Measurements from ENCODE around the gene HPS3.

Gene HPS3, protein sequence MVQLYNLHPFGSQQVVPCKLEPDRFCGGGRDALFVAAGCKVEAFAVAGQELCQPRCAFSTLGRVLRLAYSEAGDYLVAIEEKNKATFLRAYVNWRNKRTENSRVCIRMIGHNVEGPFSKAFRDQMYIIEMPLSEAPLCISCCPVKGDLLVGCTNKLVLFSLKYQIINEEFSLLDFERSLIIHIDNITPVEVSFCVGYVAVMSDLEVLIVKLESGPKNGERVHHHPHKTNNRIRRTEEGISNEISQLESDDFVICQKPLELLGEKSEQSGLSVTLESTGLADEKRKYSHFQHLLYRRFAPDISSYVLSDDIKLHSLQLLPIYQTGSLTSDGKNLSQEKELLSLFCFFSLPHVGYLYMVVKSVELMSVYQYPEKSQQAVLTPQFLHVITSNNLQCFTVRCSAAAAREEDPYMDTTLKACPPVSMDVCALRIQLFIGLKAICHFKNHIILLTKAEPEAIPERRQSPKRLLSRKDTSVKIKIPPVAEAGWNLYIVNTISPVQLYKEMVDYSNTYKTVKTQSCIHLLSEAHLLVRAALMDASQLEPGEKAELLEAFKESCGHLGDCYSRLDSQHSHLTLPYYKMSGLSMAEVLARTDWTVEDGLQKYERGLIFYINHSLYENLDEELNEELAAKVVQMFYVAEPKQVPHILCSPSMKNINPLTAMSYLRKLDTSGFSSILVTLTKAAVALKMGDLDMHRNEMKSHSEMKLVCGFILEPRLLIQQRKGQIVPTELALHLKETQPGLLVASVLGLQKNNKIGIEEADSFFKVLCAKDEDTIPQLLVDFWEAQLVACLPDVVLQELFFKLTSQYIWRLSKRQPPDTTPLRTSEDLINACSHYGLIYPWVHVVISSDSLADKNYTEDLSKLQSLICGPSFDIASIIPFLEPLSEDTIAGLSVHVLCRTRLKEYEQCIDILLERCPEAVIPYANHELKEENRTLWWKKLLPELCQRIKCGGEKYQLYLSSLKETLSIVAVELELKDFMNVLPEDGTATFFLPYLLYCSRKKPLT

DNA sequence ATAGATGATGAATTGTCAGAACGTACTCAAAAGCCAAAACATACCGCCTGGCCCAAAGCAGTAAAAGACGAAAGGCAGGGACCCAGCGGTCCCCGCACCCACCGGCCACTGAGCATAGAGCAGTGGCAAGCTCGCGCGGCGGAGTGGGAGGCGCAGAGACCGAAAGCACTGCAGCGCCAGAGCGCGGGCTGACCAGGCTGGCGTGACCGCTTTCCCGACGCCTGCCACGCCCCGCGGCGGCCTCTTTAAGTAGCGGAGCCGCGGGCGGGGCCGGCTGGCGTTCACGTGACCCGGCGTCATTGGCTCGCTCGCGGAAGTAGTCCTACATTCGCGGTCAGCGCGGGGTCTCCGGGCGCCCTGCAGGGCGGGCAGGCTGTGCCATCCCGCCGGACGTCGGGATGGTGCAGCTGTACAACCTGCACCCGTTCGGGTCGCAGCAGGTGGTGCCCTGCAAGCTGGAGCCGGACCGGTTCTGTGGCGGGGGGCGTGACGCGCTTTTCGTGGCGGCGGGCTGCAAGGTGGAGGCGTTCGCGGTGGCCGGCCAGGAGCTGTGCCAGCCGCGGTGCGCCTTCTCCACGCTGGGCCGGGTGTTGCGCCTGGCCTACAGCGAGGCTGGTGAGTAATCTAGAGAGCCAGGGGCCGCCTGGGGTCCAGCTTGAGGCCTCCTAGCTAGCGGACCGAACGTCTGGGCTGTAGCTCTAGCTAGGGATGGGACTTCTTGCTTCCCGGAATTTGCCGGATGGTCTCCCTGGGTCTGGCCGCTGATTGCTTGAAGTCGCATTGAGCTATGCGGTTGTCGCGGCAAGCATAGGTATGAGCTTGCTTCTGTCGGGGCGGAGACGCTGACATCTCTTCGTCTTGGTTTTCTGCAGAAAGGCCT lies at the start of gene HPS3:
Gene HPS3, plus strand, starts transcription at position 313 of the 880 bp plus-strand sequence. Its CDS starts 86 bp downstream, at position 399.
- peak within 1 kb of the TSS; percentile 64 to 87 (median 77) for H3K27ac ChIP-seq
- TF ChIP-seq Cebpa-rat (IDR thresholded peaks at IDR 0.05) = no peak
- H3K9ac ChIP-seq = peak within 1 kb of the TSS; percentile 78 to 87 (median 83)
- peaks cover 0 to 12% (median 0%) of the 10 kb centered on the region in 11 experiments; a peak in 4 of 22 replicates for H3K9me3 ChIP-seq (replicated peaks in 1 of 11)
- peak within 1 kb of the TSS; percentile 84 to 97 (median 88) for H3K4me3 ChIP-seq
- peaks cover 0 to 23% (median 6%) of the 10 kb centered on the region in 11 experiments; a peak in 9 of 22 replicates for H3K36me3 ChIP-seq
- peaks cover 0 to 30% (median 0%) of the 10 kb centered on the region in 11 experiments; a peak in 4 of 22 replicates for H4K20me1 ChIP-seq
- no peaks in the 10 kb centered on the region for H3K27me3 ChIP-seq
- H3K4me2 ChIP-seq = peak within 1 kb of the TSS; percentile 72 to 93 (median 87)
- H3K4me1 ChIP-seq = peaks cover 23 to 35% (median 27%) of the 10 kb centered on the region in 10 experiments

DNA sequence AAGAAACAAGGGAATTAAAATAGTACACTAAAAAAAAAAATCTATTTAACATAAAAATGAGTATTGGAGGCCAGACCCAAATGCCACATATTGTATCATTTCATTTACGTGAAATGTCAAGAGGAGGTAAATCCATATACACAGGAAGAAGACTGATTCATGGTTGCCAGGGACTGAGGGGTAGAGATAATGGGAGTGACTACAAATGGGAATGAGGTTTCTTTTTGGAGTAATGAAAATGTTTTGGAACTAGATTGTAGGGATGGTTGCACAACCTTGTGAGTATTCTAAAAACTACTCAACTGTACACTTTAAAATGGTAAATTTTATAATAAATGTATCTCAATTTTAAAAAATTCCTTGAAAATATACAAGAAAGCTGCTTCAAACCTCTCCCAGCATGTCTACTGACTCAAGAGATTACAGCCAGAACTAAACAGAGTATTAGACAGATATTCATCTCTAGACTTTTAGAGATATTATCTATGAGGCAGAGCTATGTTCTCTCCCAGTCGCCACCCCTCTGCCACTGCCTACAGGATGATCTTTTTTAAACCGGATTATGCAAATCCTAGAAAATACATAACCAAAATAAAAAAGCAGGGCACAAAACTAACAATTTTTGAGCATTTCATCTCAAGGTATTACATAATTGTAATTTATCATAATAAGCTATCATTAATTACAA lies 49.3 kb upstream of the HPS3 start:
- Histone ChIP-seq H3K27me3 (no peaks in the 10 kb centered on the region), H3K4me2 (no peak overlapping the region; a peak in 1 of 22 replicates), H4K20me1 (peaks cover 0 to 8% (median 2%) of the 10 kb centered on the region in 11 experiments; a peak in 6 of 22 replicates), H3K27ac (peak overlapping the region in 1 of 11 experiments; percentile 26; a peak in 1 of 22 replicates), H3K36me3 (peaks cover 5 to 87% (median 69%) of the 10 kb centered on the region in 11 experiments; a peak in 19 of 22 replicates), H3K4me1 (peaks cover 5 to 18% (median 7%) of the 10 kb centered on the region in 10 experiments; a peak in 19 of 20 replicates), H3K9me3 (replicated peaks in 1 of 11) (0 out of 22 replicates have a peak, but pooled peaks cover 0 to 3% (median 0%) of the 10 kb centered on the region in 11 experiments), H3K9ac (no peak overlapping the region), H3K4me3 (no peak overlapping the region)
- no peak for TF ChIP-seq Cebpa-rat (IDR thresholded peaks at IDR 0.05)

DNA sequence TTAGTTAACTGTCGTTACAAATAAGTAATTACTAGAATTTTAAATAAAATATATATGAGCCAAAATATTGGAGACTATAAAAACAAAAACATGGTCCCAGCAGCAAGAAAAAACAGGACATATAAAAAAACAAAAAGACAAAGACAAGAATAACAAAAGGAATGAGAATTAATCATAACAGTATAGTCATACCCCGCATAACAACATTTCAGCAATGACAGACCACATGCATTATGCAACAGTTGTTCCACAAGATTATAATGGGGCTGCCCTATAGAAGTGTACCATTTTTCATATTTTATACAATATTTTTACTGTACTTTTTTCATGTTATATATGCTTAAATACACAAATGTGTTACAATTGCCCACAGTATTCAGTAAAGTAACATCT lies 48.7 kb upstream of the HPS3 start:
- no peak overlapping the region for H3K4me3 ChIP-seq
- no peak for TF ChIP-seq Cebpa-rat (IDR thresholded peaks at IDR 0.05)
- no peaks in the 10 kb centered on the region for H3K27me3 ChIP-seq
- peaks cover 0 to 82% (median 64%) of the 10 kb centered on the region in 11 experiments; a peak in 19 of 22 replicates for H3K36me3 ChIP-seq
- H3K9me3 ChIP-seq (replicated peaks in 1 of 11) = 0 out of 22 replicates have a peak, but pooled peaks cover 0 to 3% (median 0%) of the 10 kb centered on the region in 11 experiments
- peak overlapping the region in 1 of 11 experiments; percentile 24; a peak in 2 of 22 replicates for H3K4me2 ChIP-seq
- no peak overlapping the region for H3K27ac ChIP-seq
- H4K20me1 ChIP-seq = peaks cover 0 to 12% (median 4%) of the 10 kb centered on the region in 11 experiments; a peak in 6 of 22 replicates
- H3K4me1 ChIP-seq = peaks cover 9 to 22% (median 12%) of the 10 kb centered on the region in 10 experiments; a peak in 19 of 20 replicates
- no peak overlapping the region for H3K9ac ChIP-seq

DNA sequence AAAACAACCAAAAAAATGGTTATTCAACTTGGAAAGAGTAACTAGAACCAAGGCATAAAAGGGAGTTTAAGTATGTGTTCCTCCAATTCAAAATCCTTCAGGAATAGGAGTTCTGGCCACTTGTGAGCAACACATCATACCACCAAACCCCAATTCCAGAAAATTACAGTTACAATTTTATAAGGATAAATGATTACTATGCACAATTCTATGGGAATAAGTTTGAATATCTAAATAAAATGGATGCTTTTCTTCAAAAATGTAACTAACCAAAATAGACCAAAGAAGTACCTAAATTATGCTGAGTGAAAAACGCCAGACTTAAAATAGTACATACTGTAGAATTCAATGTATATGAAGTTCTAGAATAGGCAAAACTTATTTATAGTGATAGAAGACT lies 47.7 kb upstream of the HPS3 start:
- no peaks in the 10 kb centered on the region for H3K27me3 ChIP-seq

DNA sequence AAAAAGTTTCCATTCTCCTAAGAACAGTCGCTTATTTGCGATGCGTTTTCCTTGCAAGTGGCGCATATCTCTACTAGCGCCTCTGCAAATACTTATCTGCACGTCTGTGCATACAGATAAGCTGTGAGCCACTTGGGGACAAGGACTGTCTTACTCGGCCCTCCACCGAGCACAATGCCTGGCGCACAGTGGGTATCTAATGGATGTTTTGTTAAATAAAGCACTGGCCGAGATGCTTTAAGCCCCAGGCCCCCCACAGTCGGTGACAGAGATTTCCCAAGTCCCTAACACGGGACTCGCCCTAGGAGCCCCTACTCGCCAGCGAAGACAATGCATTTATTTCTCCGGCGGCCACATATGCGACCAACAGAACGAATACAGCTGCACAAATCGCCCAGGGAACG lies 43.6 kb upstream of the HPS3 start:
- Histone ChIP-seq H3K4me3 (peak overlapping the region; percentile 71 to 88 (median 82)), H3K4me2 (peak overlapping the region; percentile 80 to 97 (median 92)), H3K36me3 (peaks cover 0 to 39% (median 31%) of the 10 kb centered on the region in 11 experiments; a peak in 16 of 22 replicates), H3K27me3 (no peaks in the 10 kb centered on the region), H3K4me1 (peaks cover 9 to 25% (median 16%) of the 10 kb centered on the region in 10 experiments; a peak in 19 of 20 replicates), H3K27ac (peak overlapping the region in 9 of 11 experiments; percentile 30 to 80 (median 74); a peak in 18 of 22 replicates), H3K9ac (peak overlapping the region; percentile 53 to 85 (median 78); a peak in 21 of 22 replicates), H4K20me1 (peaks cover 0 to 15% (median 4%) of the 10 kb centered on the region in 11 experiments; a peak in 6 of 22 replicates), H3K9me3 (replicated peaks in 1 of 11) (peaks cover 0 to 9% (median 6%) of the 10 kb centered on the region in 11 experiments; a peak in 12 of 22 replicates)
- no peak for TF ChIP-seq Cebpa-rat (IDR thresholded peaks at IDR 0.05)

More for the DNA sequence above, 47.7 kb upstream of the HPS3 start:
- Histone ChIP-seq H3K36me3 (peaks cover 0 to 79% (median 58%) of the 10 kb centered on the region in 11 experiments; a peak in 16 of 22 replicates), H3K27ac (no peak overlapping the region), H3K4me2 (no peak overlapping the region), H3K4me1 (peaks cover 9 to 22% (median 13%) of the 10 kb centered on the region in 10 experiments; a peak in 19 of 20 replicates), H3K9ac (no peak overlapping the region), H4K20me1 (peaks cover 0 to 15% (median 4%) of the 10 kb centered on the region in 11 experiments; a peak in 6 of 22 replicates), H3K4me3 (no peak overlapping the region), H3K9me3 (replicated peaks in 1 of 11) (peaks cover 0 to 3% (median 0%) of the 10 kb centered on the region in 11 experiments; a peak in 2 of 22 replicates)
- TF ChIP-seq Cebpa-rat (IDR thresholded peaks at IDR 0.05) = no peak

DNA sequence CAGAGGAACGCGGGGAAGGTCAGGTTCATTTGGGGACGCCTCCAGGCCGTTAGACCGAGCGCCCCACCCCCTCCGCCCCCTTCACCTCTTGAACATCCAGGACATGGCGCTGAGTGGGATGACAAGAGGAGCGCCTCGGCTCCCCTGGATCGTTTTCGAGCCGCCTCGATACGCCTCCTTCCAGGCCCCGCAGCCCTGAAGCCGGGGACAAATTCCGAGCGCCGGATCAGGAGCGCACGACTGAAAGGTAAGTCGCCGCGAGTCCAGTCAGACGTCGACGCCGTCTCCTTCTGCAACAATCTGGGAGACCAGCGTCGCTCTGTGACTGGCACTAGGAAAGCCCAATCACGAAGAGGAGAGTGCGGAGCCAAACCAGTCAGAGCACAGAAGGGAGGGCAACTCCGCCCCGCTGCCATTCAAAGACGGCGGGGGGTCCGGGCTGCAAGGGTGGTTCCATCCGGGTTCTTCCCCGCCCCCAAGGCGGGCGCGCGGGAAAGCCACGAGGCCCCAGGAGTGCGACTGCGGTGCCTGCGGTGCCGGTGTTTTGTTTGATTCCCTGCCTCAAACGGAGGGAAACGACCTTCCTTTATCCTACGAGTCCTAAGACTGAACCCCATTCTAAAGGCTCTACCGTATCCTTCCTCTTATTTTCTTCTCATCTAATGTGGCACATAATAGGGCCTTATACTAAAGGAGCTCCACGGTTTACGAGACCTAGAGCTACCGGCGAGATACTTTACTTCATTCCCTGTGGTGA lies 43.0 kb upstream of the HPS3 start, which contains the start of gene HLTF:
Gene HLTF, minus strand, starts transcription at position 302 of the 757 bp plus-strand sequence. Its CDS starts 197 bp downstream, at position 105.
- Histone ChIP-seq H3K9ac (peak within 1 kb of the TSS; percentile 53 to 85 (median 78); a peak in 21 of 22 replicates), H3K36me3 (peaks cover 0 to 33% (median 27%) of the 10 kb centered on the region in 11 experiments; a peak in 16 of 22 replicates), H3K4me2 (peak within 1 kb of the TSS; percentile 80 to 97 (median 92)), H3K4me3 (peak within 1 kb of the TSS; percentile 71 to 88 (median 82)), H4K20me1 (peaks cover 0 to 15% (median 4%) of the 10 kb centered on the region in 11 experiments; a peak in 6 of 22 replicates), H3K27ac (peak within 1 kb of the TSS in 9 of 11 experiments; percentile 30 to 80 (median 74); a peak in 18 of 22 replicates), H3K27me3 (no peaks in the 10 kb centered on the region), H3K9me3 (replicated peaks in 1 of 11) (peaks cover 0 to 9% (median 6%) of the 10 kb centered on the region in 11 experiments; a peak in 12 of 22 replicates), H3K4me1 (peaks cover 8 to 27% (median 15%) of the 10 kb centered on the region in 10 experiments; a peak in 19 of 20 replicates)
- TF ChIP-seq Cebpa-rat (IDR thresholded peaks at IDR 0.05) = no peak
